Spleen (tissue), 7 donors: ENCODE results near the gene DUSP16.

ENCODE experiments used
- CTCF ChIP-seq, 11 experiments: fragments of 200-600 bp in 7 of 11; fragments of 450-650 bp in 4 of 11; sonication (generic) in 4 of 11; IDR thresholded peaks in 8 of 11; conservative IDR thresholded peaks in 3 of 11; 1 replicate in 7 of 11; 2 replicates in 4 of 11; pipeline versions ENCODE4 v1.4.0 to v1.8.0; 2016 to 2021; ENCODE audit warnings: antibody characterized with exemption in 11 of 11, inconsistent platforms in 4 of 11, mild to moderate bottlenecking in 1 of 11
- POLR2A ChIP-seq, 3 donors: fragments of 450-650 bp; IDR thresholded peaks; one replicate each; pipeline ENCODE4 v1.5.1; 2017; ENCODE audit warnings: antibody characterized with exemption in 3 of 3, mild to moderate bottlenecking in 1 of 3
- POLR2AphosphoS5 ChIP-seq, 3 donors: sonication (generic); formaldehyde crosslinking; IDR thresholded peaks; one replicate each; pipeline ENCODE4 v1.5.1; 2017; ENCODE audit warnings: antibody characterized with exemption in 3 of 3
- donor health status: DM: no; HTN: no; CAD: no; lungs with moderate emphysema.
- donor health status: DM: no; HTN: no; CAD: no.
- donor health status: DM: no; HTN: no; CAD: no.

- TF ChIP-seq CTCF (IDR thresholded peaks at IDR 0.05 in 8 of 11, conservative IDR thresholded peaks at IDR 0.05 in 3 of 11) (no peak), POLR2AphosphoS5 (IDR thresholded peaks at IDR 0.05) (peak in 1 of 3 donors; percentile 57), POLR2A (IDR thresholded peaks at IDR 0.05) (no peak)
These were observed 87.5 kb downstream of the DUSP16 start for GRCh38 chr12:12474931-12475795.
